Right atrium auricular region (tissue), 2 donors: ENCODE results near the gene FFAR2. TPM values are rescaled to one million over a fixed set of nuclear protein-coding genes. Genes with fewer than 3 reads are reported as not detected.
A peak's percentile ranks its signal among the peaks of the same experiment; 100 is the strongest.
"Not testable (repeated sequence)": the region's sequence is repeated elsewhere in the genome, so short reads cannot be mapped to it uniquely, and the experiment has no call there.

Experiments used
- DNase-seq: peaks from one replicate; pipeline ENCODE4 v3.0.0-alpha.2; 2019; ENCODE audit warnings: low spot score
- H3K27ac ChIP-seq, 2 donors: fragments of 200-600 bp; sonication (generic); 1 replicate in 1 of 2; 2 replicates in 1 of 2; pipeline ENCODE4 v1.5.1; 2016 to 2019
- H3K27me3 ChIP-seq, 2 donors: fragments of 200-600 bp; sonication (generic); one replicate each; pipeline versions ENCODE4 v1.5.1 to v1.6.0; 2017 to 2019
- H3K36me3 ChIP-seq: fragments of 200-600 bp; sonication (generic); one replicate; pipeline ENCODE4 v1.5.1; 2016
- H3K4me1 ChIP-seq, 2 donors: fragments of 200-600 bp; sonication (generic); one replicate each; pipeline versions ENCODE4 v1.5.1 to v1.6.0; 2017 to 2019
- H3K4me3 ChIP-seq, 2 donors: fragments of 200-600 bp; sonication (generic); 1 replicate in 1 of 2; 2 replicates in 1 of 2; pipeline ENCODE4 v1.5.1; 2017 to 2019; ENCODE audit warnings: mild to moderate bottlenecking in 1 of 2, moderate library complexity in 1 of 2
- H3K9me3 ChIP-seq, 2 donors: fragments of 200-600 bp; sonication (generic); one replicate each; pipeline ENCODE4 v1.5.1; 2019
- CTCF ChIP-seq, 2 donors: fragments of 200-600 bp; sonication (generic); IDR thresholded peaks; one replicate each; pipeline ENCODE4 v1.5.1; 2019; ENCODE audit warnings: antibody characterized with exemption in 2 of 2
- total RNA-seq, 2 donors: library from RNA; depleted of rRNA; stranded (reverse); fragments of >200 nt; gene quantifications; one replicate each; pipeline ENCODE4 v1.1.0, GENCODE V29; 2016

FFAR2 gene
- total RNA-seq, 2 donors from 2014 or later = 0.20 TPM; not detected in 1

GRCh38 chr19:35459414-35460082 lies 11.5 kb downstream of the FFAR2 start:
- peak overlapping the region in 1 of 2 donors; percentile 27 for H3K27ac ChIP-seq

GRCh38 chr19:35460608-35461007 lies 12.6 kb downstream of the FFAR2 start:
- Histone ChIP-seq H3K4me1 (peaks cover 0 to 34% of the 10 kb centered on the region in 2 donors), H3K27me3 (no peaks in the 10 kb centered on the region), H3K36me3 (no peaks in the 10 kb centered on the region), H3K4me3 (no peak overlapping the region), H3K9me3 (no peaks in the 10 kb centered on the region), H3K27ac (no peak overlapping the region)
- no peak for TF ChIP-seq CTCF (IDR thresholded peaks at IDR 0.05)
- DNase-seq = no peak

More at GRCh38 chr19:35459414-35460082, 11.5 kb downstream of the FFAR2 start:
- no peaks in the 10 kb centered on the region for H3K9me3 ChIP-seq
- H3K4me1 ChIP-seq = peaks cover 0 to 34% of the 10 kb centered on the region in 2 donors
- H3K36me3 ChIP-seq = no peaks in the 10 kb centered on the region
- TF ChIP-seq CTCF (IDR thresholded peaks at IDR 0.05) = no peak
- no peak for DNase-seq
- H3K27me3 ChIP-seq = no peaks in the 10 kb centered on the region
- no peak overlapping the region for H3K4me3 ChIP-seq

- no peaks in the 10 kb centered on the region for H3K9me3 ChIP-seq
- no peaks in the 10 kb centered on the region for H3K36me3 ChIP-seq
- DNase-seq = no peak
- no peak overlapping the region for H3K27ac ChIP-seq
- peaks cover 0 to 34% of the 10 kb centered on the region in 2 donors for H3K4me1 ChIP-seq
- no peak overlapping the region for H3K4me3 ChIP-seq
- no peaks in the 10 kb centered on the region for H3K27me3 ChIP-seq
- no peak for TF ChIP-seq CTCF (IDR thresholded peaks at IDR 0.05)
Observed at GRCh38 chr19:35461060-35461459, 13.0 kb downstream of the FFAR2 start.

GRCh38 chr19:35461788-35462187 lies 13.7 kb downstream of the FFAR2 start:
- peaks cover 0 to 34% of the 10 kb centered on the region in 2 donors for H3K4me1 ChIP-seq
- H3K27ac ChIP-seq, DNase-seq, H3K36me3 ChIP-seq, H3K4me3 ChIP-seq, H3K27me3 ChIP-seq, H3K9me3 ChIP-seq: not testable (repeated sequence)

- Histone ChIP-seq H3K9me3 (no peaks in the 10 kb centered on the region), H3K4me3 (no peak overlapping the region), H3K27ac (no peak overlapping the region), H3K36me3 (no peaks in the 10 kb centered on the region), H3K27me3 (no peaks in the 10 kb centered on the region), H3K4me1 (peaks cover 0 to 34% of the 10 kb centered on the region in 2 donors)
- TF ChIP-seq CTCF (IDR thresholded peaks at IDR 0.05) = no peak
- DNase-seq = no peak
Observed at GRCh38 chr19:35462476-35462953, 14.5 kb downstream of the FFAR2 start.

- peaks cover 0 to 34% of the 10 kb centered on the region in 2 donors for H3K4me1 ChIP-seq
- not testable (repeated sequence) for H3K36me3 ChIP-seq, H3K27ac ChIP-seq, DNase-seq, H3K27me3 ChIP-seq, H3K9me3 ChIP-seq, H3K4me3 ChIP-seq
Observed at GRCh38 chr19:35462956-35463355, 14.9 kb downstream of the FFAR2 start.

- H3K9me3 ChIP-seq = no peaks in the 10 kb centered on the region
- no peaks in the 10 kb centered on the region for H3K27me3 ChIP-seq
- TF ChIP-seq CTCF (IDR thresholded peaks at IDR 0.05) = no peak
Observed at GRCh38 chr19:35466259-35466658, 18.2 kb downstream of the FFAR2 start.

More at GRCh38 chr19:35466259-35466658, 18.2 kb downstream of the FFAR2 start:
- Histone ChIP-seq H3K4me1 (peaks cover 0 to 14% of the 10 kb centered on the region in 2 donors), H3K4me3 (no peak overlapping the region), H3K36me3 (no peaks in the 10 kb centered on the region), H3K27ac (no peak overlapping the region)
- no peak for DNase-seq
